ENCODE results near the gene SLC24A3. TPM values are rescaled to one million over a fixed set of nuclear protein-coding genes. Genes with fewer than 3 reads are reported as not detected.

SLC24A3 gene
- total RNA-seq, 1 donor from 2014 or later: 0.79 TPM

DNA sequence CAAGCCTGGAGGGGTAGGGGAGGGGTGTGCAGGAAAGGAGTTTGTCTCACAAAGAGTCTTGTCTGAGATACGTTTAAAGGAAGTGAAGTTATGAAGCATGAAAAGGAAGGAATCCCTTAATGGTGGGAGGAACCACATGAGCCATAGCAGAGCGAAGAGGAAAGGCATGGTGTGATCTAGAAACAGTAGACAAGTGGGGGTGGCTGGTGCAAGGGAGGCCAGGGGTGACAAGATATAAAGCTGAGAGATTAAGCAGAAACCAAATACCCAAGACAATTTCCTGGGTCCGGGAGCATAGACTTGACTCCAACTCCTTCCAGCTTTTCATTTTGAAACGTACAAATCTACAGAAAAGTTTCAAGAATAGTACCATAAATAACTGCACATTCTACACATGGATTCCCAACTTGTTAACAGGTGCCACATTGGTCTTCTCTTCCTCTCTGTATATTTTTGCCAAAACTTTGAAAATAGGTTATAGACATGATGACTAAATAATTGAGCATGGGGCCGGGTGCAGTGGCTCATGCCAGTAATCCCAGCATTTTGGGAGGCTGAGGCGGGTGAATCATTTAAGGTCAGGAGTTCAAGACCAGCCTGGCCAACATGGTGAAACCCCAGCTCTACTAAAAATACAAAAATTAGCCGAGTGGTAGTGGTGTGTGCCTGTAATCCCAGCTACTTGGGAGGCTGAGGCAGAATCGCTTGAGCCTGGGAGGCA is 211.6 kb downstream of the SLC24A3 start:
- no peaks in the 10 kb centered on the region for H3K36me3 Mint-ChIP-seq (ENCODE audit: low read depth, unreplicated experiment)
- FAIRE-seq: no peak
- no peak for DNase-seq (ENCODE audit: low read depth)
- Histone ChIP-seq H3K36me3 (ENCODE audit: insufficient read depth, low read length) (no peaks in the 10 kb centered on the region), H3K9me3 (ENCODE audit: insufficient read depth, low read depth, low read length) (peaks cover 3% of the 10 kb centered on the region), H3K9ac (ENCODE audit: low read length) (no peak overlapping the region), H3K4me3 (ENCODE audit: insufficient read depth, low read depth, low read length) (no peak overlapping the region), H3K4me1 (ENCODE audit: insufficient read depth, low read length) (no peaks in the 10 kb centered on the region), H3K27me3 (ENCODE audit: insufficient read depth, low read length) (no peaks in the 10 kb centered on the region), H3K79me2 (ENCODE audit: insufficient read depth, low read length) (no peaks in the 10 kb centered on the region), H3K4me2 (ENCODE audit: low read length) (no peak overlapping the region), H3K27ac (ENCODE audit: low read depth, low read length) (no peak overlapping the region), H2AFZ (ENCODE audit: low read depth, low read length) (no peak overlapping the region), H4K20me1 (ENCODE audit: insufficient read depth, low read length) (no peaks in the 10 kb centered on the region)
- peaks cover 9% of the 10 kb centered on the region for H3K9me3 Mint-ChIP-seq (ENCODE audit: unreplicated experiment)
- no peak for TF ChIP-seq CTCF (IDR thresholded peaks at IDR 0.05; ENCODE audit: insufficient read depth, low read depth, low read length)
- TF ChIP-seq EZH2 (IDR thresholded peaks at IDR 0.05; ENCODE audit: insufficient read depth, low read length): no peak
- no peak overlapping the region for H3K27ac Mint-ChIP-seq (ENCODE audit: unreplicated experiment)
- no peaks in the 10 kb centered on the region for H3K4me1 Mint-ChIP-seq (ENCODE audit: low read depth, unreplicated experiment)
- no peak overlapping the region for H3K4me3 Mint-ChIP-seq (ENCODE audit: unreplicated experiment)
- H3K27me3 Mint-ChIP-seq (ENCODE audit: low read depth, unreplicated experiment): peaks cover 14% of the 10 kb centered on the region

- Histone ChIP-seq H3K27me3 (ENCODE audit: insufficient read depth, low read length) (no peaks in the 10 kb centered on the region), H3K4me3 (ENCODE audit: insufficient read depth, low read depth, low read length) (no peak overlapping the region), H2AFZ (ENCODE audit: low read depth, low read length) (no peak overlapping the region), H3K9me3 (ENCODE audit: insufficient read depth, low read depth, low read length) (peaks cover 3% of the 10 kb centered on the region), H3K9ac (ENCODE audit: low read length) (no peak overlapping the region), H3K79me2 (ENCODE audit: insufficient read depth, low read length) (no peaks in the 10 kb centered on the region), H3K36me3 (ENCODE audit: insufficient read depth, low read length) (no peaks in the 10 kb centered on the region), H3K4me2 (ENCODE audit: low read length) (no peak overlapping the region), H3K4me1 (ENCODE audit: insufficient read depth, low read length) (no peaks in the 10 kb centered on the region), H3K27ac (ENCODE audit: low read depth, low read length) (no peak overlapping the region), H4K20me1 (ENCODE audit: insufficient read depth, low read length) (no peaks in the 10 kb centered on the region)
- Mint-ChIP-seq H3K9me3 (ENCODE audit: unreplicated experiment) (peaks cover 7% of the 10 kb centered on the region), H3K27ac (ENCODE audit: unreplicated experiment) (no peak overlapping the region), H3K4me1 (ENCODE audit: low read depth, unreplicated experiment) (no peaks in the 10 kb centered on the region), H3K4me3 (ENCODE audit: unreplicated experiment) (no peak overlapping the region), H3K36me3 (ENCODE audit: low read depth, unreplicated experiment) (no peaks in the 10 kb centered on the region), H3K27me3 (ENCODE audit: low read depth, unreplicated experiment) (peaks cover 28% of the 10 kb centered on the region)
- no peak for TF ChIP-seq CTCF (IDR thresholded peaks at IDR 0.05; ENCODE audit: insufficient read depth, low read depth, low read length)
- DNase-seq (ENCODE audit: low read depth) (no peak), FAIRE-seq (no peak)
Observed at GRCh38 chr20:19426356-19426755, 213.9 kb downstream of the SLC24A3 start.

DNA sequence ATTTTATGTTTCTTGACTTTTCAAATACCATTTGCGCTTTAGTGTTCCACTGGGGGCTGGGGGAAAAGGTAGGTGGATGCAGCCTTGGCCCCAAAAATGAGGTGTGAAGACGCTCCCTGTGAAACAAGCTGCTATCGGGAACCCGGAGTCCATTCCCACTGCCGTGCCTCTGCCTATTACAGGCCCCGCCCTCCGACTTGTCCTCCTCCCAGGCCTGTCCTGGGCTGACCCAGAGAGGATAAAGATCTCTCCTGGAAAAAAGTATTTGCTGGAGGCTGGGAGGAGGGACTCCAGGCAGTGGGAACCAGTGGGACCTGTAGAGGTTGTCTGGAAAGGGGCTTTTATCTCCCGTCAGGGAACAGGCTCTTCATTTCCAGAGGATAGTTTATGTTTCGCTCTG is 215.0 kb downstream of the SLC24A3 start:
- H2AFZ ChIP-seq (ENCODE audit: low read depth, low read length): no peak overlapping the region
- Mint-ChIP-seq H3K27ac (ENCODE audit: unreplicated experiment) (no peak overlapping the region), H3K9me3 (ENCODE audit: unreplicated experiment) (peaks cover 3% of the 10 kb centered on the region), H3K4me3 (ENCODE audit: unreplicated experiment) (no peak overlapping the region), H3K36me3 (ENCODE audit: low read depth, unreplicated experiment) (no peaks in the 10 kb centered on the region), H3K4me1 (ENCODE audit: low read depth, unreplicated experiment) (no peaks in the 10 kb centered on the region), H3K27me3 (ENCODE audit: low read depth, unreplicated experiment) (peaks cover 25% of the 10 kb centered on the region)
- DNase-seq (ENCODE audit: low read depth) (no peak), FAIRE-seq (no peak)
- H3K4me3 ChIP-seq (ENCODE audit: insufficient read depth, low read depth, low read length): no peak overlapping the region
- no peaks in the 10 kb centered on the region for H3K36me3 ChIP-seq (ENCODE audit: insufficient read depth, low read length)
- no peaks in the 10 kb centered on the region for H3K27me3 ChIP-seq (ENCODE audit: insufficient read depth, low read length)
- no peak overlapping the region for H3K27ac ChIP-seq (ENCODE audit: low read depth, low read length)
- TF ChIP-seq EZH2 (IDR thresholded peaks at IDR 0.05; ENCODE audit: insufficient read depth, low read length) (no peak), CTCF (IDR thresholded peaks at IDR 0.05; ENCODE audit: insufficient read depth, low read depth, low read length) (no peak)
- H4K20me1 ChIP-seq (ENCODE audit: insufficient read depth, low read length): no peaks in the 10 kb centered on the region
- H3K4me2 ChIP-seq (ENCODE audit: low read length): no peak overlapping the region
- no peaks in the 10 kb centered on the region for H3K9me3 ChIP-seq (ENCODE audit: insufficient read depth, low read depth, low read length)
- H3K9ac ChIP-seq (ENCODE audit: low read length): no peak overlapping the region
- no peaks in the 10 kb centered on the region for H3K79me2 ChIP-seq (ENCODE audit: insufficient read depth, low read length)
- H3K4me1 ChIP-seq (ENCODE audit: insufficient read depth, low read length): no peaks in the 10 kb centered on the region

All from astrocyte (in vitro differentiated cells and primary cell).